PC-3 (cell line): Measurements from ENCODE around the gene IER3IP1.

Source experiments
- CTCF ChIP-seq: fragments of 300-600 bp; sonication (generic); conservative IDR thresholded peaks from 2 replicates; pipeline ENCODE4 v1.5.1; 2017; ENCODE audit warnings: antibody characterized with exemption, low read depth, mild to moderate bottlenecking, low read length
- EZH2 ChIP-seq: fragments of 300-600 bp; sonication (generic); IDR thresholded peaks from one replicate; pipeline ENCODE4 v1.6.1; 2017; ENCODE audit warnings: antibody characterized with exemption, mild to moderate bottlenecking, low read length; ENCODE audit not compliant: unreplicated experiment
- EZH2phosphoT487 ChIP-seq: fragments of 300-600 bp; sonication (generic); IDR thresholded peaks from 2 replicates; pipeline ENCODE4 v1.6.1; 2018; ENCODE audit warnings: mild to moderate bottlenecking, antibody characterized with exemption, low read length, borderline replicate concordance

- TF ChIP-seq CTCF (no peak), EZH2 (no peak), EZH2phosphoT487 (no peak)
Observed at GRCh38 chr18:47179520-47179919, 3.4 kb upstream of the IER3IP1 start.
